HepG2 (cell line): ENCODE measurements around the gene LRFN2. TPM values are rescaled to one million over a fixed set of nuclear protein-coding genes. Genes with fewer than 3 reads are reported as not detected.

Source experiments
- ATAC-seq: fragments of 200-7000 bp; cut with Tn5 transposase; 3 replicates; pipeline ENCODE4 v1.9.1; 2020; ENCODE audit warnings: mild to moderate bottlenecking, moderate library complexity
- BruUV-seq: library from RNA; stranded (reverse); fragments of 400-500 nt; replicated peaks from 2 replicates; lab custom pipeline; 2021; lab: Mats Ljungman, UMichigan
- CTCF ChIA-PET: fragments of 300-600 bp; formaldehyde crosslinking; extraction: SDS; loops from one replicate; lab custom pipeline; 2021; ENCODE audit warnings: low total read pairs, inconsistent platforms, low intra/inter-chr PET ratio; lab: Yijun Ruan, JAX
- POLR2A ChIA-PET: fragments of 350-600 bp; sonication (Branson Sonifier 250); formaldehyde crosslinking; loops from one replicate; lab custom pipeline; 2020; ENCODE audit warnings: antibody characterized with exemption, inconsistent platforms; lab: Yijun Ruan, JAX
- DNase-seq: peaks from one replicate; pipeline ENCODE4 v3.0.0-alpha.2; 2015; ENCODE audit warnings: low spot score
- FAIRE-seq: peaks from 3 replicates; lab custom pipeline; 2011; peaks lifted over from hg19 to GRCh38; lab: Jason Lieb, UNC
- H2AFZ ChIP-seq: one replicate; pipeline ENCODE4 v1.6.1; 2011; ENCODE audit warnings: low read length, inconsistent platforms
- H3K27ac ChIP-seq: fragments of 300-600 bp; 3 replicates; pipeline ENCODE4 v1.8.0; 2011; ENCODE audit warnings: mixed run types, mild to moderate bottlenecking, mixed read lengths, low read length, inconsistent platforms; ENCODE audit not compliant: insufficient read depth; ENCODE audit errors: extremely low read length
- H3K27me3 ChIP-seq, 2 experiments: fragments of 200-600 bp in 1 of 2; 2 replicates in 1 of 2; 3 replicates in 1 of 2; pipeline versions ENCODE4 v1.6.0 to v1.8.0; 2011; ENCODE audit warnings: low read length in 2 of 2, mild to moderate bottlenecking in 2 of 2, moderate library complexity in 2 of 2, inconsistent platforms in 1 of 2; ENCODE audit not compliant: insufficient read depth in 2 of 2, control insufficient read depth in 1 of 2
- H3K36me3 ChIP-seq, 2 experiments: fragments of 200-600 bp in 1 of 2; replicated peaks in 1 of 2; 2 replicates in 1 of 2; 3 replicates in 1 of 2; pipeline versions ENCODE4 v1.5.1 to v1.8.0; 2011; ENCODE audit warnings: low read length in 2 of 2, inconsistent platforms in 1 of 2; ENCODE audit not compliant: insufficient read depth in 2 of 2, control insufficient read depth in 1 of 2
- H3K4me1 ChIP-seq: 2 replicates; pipeline ENCODE4 v1.5.1; 2012; ENCODE audit warnings: low read length, inconsistent platforms; ENCODE audit not compliant: insufficient read depth
- H3K4me2 ChIP-seq: 2 replicates; pipeline ENCODE4 v1.6.0; 2011; ENCODE audit warnings: low read depth, low read length, inconsistent platforms
- H3K4me3 ChIP-seq, 3 experiments: fragments of 200-600 bp in 1 of 3; sonication (generic), shearing (Covaris generic) in 1 of 3; replicated peaks in 1 of 3; 2 replicates each; pipeline ENCODE4 v1.5.1; 2011 to 2016; ENCODE audit warnings: low read length in 3 of 3, inconsistent platforms in 2 of 3, low read depth in 2 of 3, mild to moderate bottlenecking in 2 of 3, control low read depth in 1 of 3, mixed read lengths in 1 of 3; ENCODE audit not compliant: insufficient read depth in 1 of 3
- H3K79me2 ChIP-seq: one replicate; pipeline ENCODE4 v1.6.1; 2011; ENCODE audit warnings: low read length, inconsistent platforms; ENCODE audit not compliant: insufficient read depth
- H3K9ac ChIP-seq: 2 replicates; pipeline ENCODE4 v1.6.0; 2011; ENCODE audit warnings: mild to moderate bottlenecking, low read depth, low read length, inconsistent platforms; ENCODE audit not compliant: insufficient read depth
- H3K9me3 ChIP-seq: 2 replicates; pipeline ENCODE4 v1.5.1; 2012; ENCODE audit warnings: mild to moderate bottlenecking, low read length
- H4K20me1 ChIP-seq: 2 replicates; pipeline ENCODE4 v1.6.0; 2011; ENCODE audit warnings: inconsistent platforms, mild to moderate bottlenecking, low read length, moderate library complexity; ENCODE audit not compliant: insufficient read depth
- HDAC2 ChIP-seq: sonication (generic); formaldehyde crosslinking; IDR thresholded peaks from 2 replicates; pipeline ENCODE4 v1.4.0; 2020; ENCODE audit warnings: missing genetic modification reagents
- NCOA2 ChIP-seq: sonication (generic); formaldehyde crosslinking; IDR thresholded peaks from 2 replicates; pipeline ENCODE4 v1.8.0; 2022; ENCODE audit warnings: inconsistent platforms
- ZNF619 ChIP-seq: sonication (generic); formaldehyde crosslinking; IDR thresholded peaks from 2 replicates; pipeline ENCODE4 v1.4.0; 2020; ENCODE audit warnings: mild to moderate bottlenecking, missing genetic modification reagents
- WGBS: methylation state at CpG from one replicate; pipeline ENCODE4 v1.1.6; 2017; ENCODE audit warnings: low lambda C conversion rate; 5-methylcytosine and 5-hydroxymethylcytosine counted together
- in situ Hi-C: cut with HindIII; loops from 2 replicates; pipeline ENCODE4 v1.10.0; 2017; ENCODE audit warnings: low pct_unique_long_range_greater_than_20kb; ENCODE audit not compliant: extremely low pct_ligation_motif_present
- intact Hi-C: fragments of 100-400 bp; cut with micrococcal nuclease; formaldehyde crosslinking; loops from one replicate; pipeline ENCODE4 v1.10.0; 2022; ENCODE audit not compliant: unreplicated experiment
- polyA plus RNA-seq, 8 experiments: library from polyadenylated mRNA; depleted of rRNA in 3 of 8; stranded (reverse) in 7 of 8; unstranded in 1 of 8; fragments of >200 nt; fragmentation: Illumina TruSeq in 4 of 8; extraction: Trizol in 4 of 8; gene quantifications; 2 replicates each; pipeline versions ENCODE4 v1.2.1 to v1.2.3, GENCODE V29; 2011 to 2016; ENCODE audit warnings: low read depth in 4 of 8, missing spikeins in 1 of 8, mixed read lengths in 1 of 8; ENCODE audit not compliant: insufficient read depth in 1 of 8
- total RNA-seq, 5 experiments: library from RNA; depleted of rRNA; stranded (reverse); fragments of >200 nt; fragmentation: Illumina TruSeq; extraction: Trizol; gene quantifications; 2 replicates each; pipeline ENCODE4 v1.2.3, GENCODE V29; 2016; ENCODE audit warnings: low read depth in 1 of 5
- TF ChIP-seq, protein P1 (sequence below): sonication (generic); formaldehyde crosslinking; IDR thresholded peaks from 2 replicates; pipeline ENCODE4 v1.4.0; 2020; ENCODE audit warnings: missing genetic modification reagents, borderline replicate concordance

The LRFN2 gene
- total and polyA plus RNA-seq, 2 of the 13 experiments (the other 11 are each of a cell fraction or from before 2014, with no cell fraction given), result not detected

DNA sequence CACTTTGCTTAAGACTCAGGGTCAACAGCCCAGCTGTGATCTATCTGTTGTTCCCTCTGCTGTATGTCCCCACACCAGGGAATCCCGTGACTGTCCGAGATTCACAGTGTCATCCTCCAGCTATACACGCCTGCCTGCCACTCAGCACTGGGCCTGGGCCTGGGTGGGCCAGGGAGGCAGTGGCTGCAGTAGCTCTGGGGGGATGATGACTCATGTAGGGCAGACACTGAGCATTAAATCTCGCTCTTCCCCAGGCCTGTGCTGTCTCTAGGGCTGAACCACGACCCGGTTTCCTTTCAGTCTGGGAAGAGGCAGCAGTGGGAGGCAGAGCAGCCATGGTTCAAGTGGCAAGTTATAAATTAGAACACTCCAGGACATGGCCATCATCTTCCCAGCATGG is 173.9 kb downstream of the LRFN2 start:
- no peak for ATAC-seq

More for the DNA sequence above, 173.9 kb downstream of the LRFN2 start:
- Histone ChIP-seq H3K4me2 (no peak overlapping the region), H3K79me2 (no peaks in the 10 kb centered on the region), H3K27me3 (peaks cover 5 to 6% of the 10 kb centered on the region in 2 experiments; a peak in 2 of 5 replicates), H3K27ac (no peak overlapping the region), H3K9ac (no peak overlapping the region), H4K20me1 (no peaks in the 10 kb centered on the region), H3K9me3 (no peaks in the 10 kb centered on the region), H3K4me3 (no peak overlapping the region), H2AFZ (no peak overlapping the region), H3K36me3 (no peaks in the 10 kb centered on the region), H3K4me1 (no peaks in the 10 kb centered on the region)
- in situ Hi-C loops (no loop called here), intact Hi-C loops (no loop called here)
- no TSS peak for BruUV-seq
- ChIA-PET CTCF (no interaction called here), POLR2A (no interaction called here)
- 2% methylated on average over 6 of the region's 6 CpGs for WGBS
- TF ChIP-seq NCOA2 (no peak), ZNF619 (CRISPR knock-in tag) (no peak), HDAC2 (CRISPR knock-in tag) (no peak)
- TF ChIP-seq, protein P1, sequence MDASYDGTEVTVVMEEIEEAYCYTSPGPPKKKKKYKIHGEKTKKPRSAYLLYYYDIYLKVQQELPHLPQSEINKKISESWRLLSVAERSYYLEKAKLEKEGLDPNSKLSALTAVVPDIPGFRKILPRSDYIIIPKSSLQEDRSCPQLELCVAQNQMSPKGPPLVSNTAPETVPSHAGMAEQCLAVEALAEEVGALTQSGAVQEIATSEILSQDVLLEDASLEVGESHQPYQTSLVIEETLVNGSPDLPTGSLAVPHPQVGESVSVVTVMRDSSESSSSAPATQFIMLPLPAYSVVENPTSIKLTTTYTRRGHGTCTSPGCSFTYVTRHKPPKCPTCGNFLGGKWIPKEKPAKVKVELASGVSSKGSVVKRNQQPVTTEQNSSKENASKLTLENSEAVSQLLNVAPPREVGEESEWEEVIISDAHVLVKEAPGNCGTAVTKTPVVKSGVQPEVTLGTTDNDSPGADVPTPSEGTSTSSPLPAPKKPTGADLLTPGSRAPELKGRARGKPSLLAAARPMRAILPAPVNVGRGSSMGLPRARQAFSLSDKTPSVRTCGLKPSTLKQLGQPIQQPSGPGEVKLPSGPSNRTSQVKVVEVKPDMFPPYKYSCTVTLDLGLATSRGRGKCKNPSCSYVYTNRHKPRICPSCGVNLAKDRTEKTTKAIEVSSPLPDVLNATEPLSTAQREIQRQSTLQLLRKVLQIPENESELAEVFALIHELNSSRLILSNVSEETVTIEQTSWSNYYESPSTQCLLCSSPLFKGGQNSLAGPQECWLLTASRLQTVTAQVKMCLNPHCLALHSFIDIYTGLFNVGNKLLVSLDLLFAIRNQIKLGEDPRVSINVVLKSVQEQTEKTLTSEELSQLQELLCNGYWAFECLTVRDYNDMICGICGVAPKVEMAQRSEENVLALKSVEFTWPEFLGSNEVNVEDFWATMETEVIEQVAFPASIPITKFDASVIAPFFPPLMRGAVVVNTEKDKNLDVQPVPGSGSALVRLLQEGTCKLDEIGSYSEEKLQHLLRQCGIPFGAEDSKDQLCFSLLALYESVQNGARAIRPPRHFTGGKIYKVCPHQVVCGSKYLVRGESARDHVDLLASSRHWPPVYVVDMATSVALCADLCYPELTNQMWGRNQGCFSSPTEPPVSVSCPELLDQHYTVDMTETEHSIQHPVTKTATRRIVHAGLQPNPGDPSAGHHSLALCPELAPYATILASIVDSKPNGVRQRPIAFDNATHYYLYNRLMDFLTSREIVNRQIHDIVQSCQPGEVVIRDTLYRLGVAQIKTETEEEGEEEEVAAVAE (CRISPR knock-in tag), result no peak
- FAIRE-seq (no peak), DNase-seq (no peak)
